Vagina (tissue), 2 donors: ENCODE measurements around the gene UNC93B1.

Experiments
- CTCF ChIP-seq, 3 experiments: fragments of 450-650 bp in 2 of 3; fragments of 200-600 bp in 1 of 3; sonication (generic) in 1 of 3; IDR thresholded peaks; one replicate each; pipeline ENCODE4 v1.5.1; 2017 to 2019; ENCODE audit warnings: antibody characterized with exemption in 3 of 3, mild to moderate bottlenecking in 2 of 3, moderate library complexity in 2 of 3
- POLR2AphosphoS5 ChIP-seq, 2 donors: sonication (generic); formaldehyde crosslinking; IDR thresholded peaks; one replicate each; pipeline ENCODE4 v1.9.0; 2017; ENCODE audit warnings: antibody characterized with exemption in 2 of 2, mild to moderate bottlenecking in 2 of 2, low read depth in 1 of 2; ENCODE audit not compliant: insufficient read depth in 1 of 2

- TF ChIP-seq POLR2AphosphoS5 (IDR thresholded peaks at IDR 0.05; ENCODE audit: insufficient read depth in 1 of 2, low read depth in 1 of 2) (no peak), CTCF (IDR thresholded peaks at IDR 0.05) (no peak)
Measured at GRCh38 chr11:68026391-68027105, 22.7 kb upstream of the UNC93B1 start.
